Cardiac fibroblast (primary cell): ENCODE measurements around the gene SGCE.
"Not testable (repeated sequence)": the region's sequence is repeated elsewhere in the genome, so short reads cannot be mapped to it uniquely, and the experiment has no call there.

Source experiments
- DNase-seq, 2 donors: peaks; one replicate each; pipeline versions ENCODE4 v3.0.0 to v3.0.0-alpha.2; 2010; ENCODE audit warnings: low read depth in 2 of 2
- H3K4me3 ChIP-seq, 2 donors: replicated peaks in 1 of 2; 1 replicate in 1 of 2; 2 replicates in 1 of 2; pipeline ENCODE4 v1.5.1; 2011; ENCODE audit warnings: low read depth in 2 of 2, low read length in 2 of 2, mild to moderate bottlenecking in 2 of 2, moderate library complexity in 1 of 2
- TF ChIP-seq, protein P1 (sequence below): IDR thresholded peaks from one replicate; pipeline ENCODE4 v1.5.1; 2011; ENCODE audit warnings: low read depth, mild to moderate bottlenecking, low read length, inconsistent platforms

Gene SGCE, protein sequence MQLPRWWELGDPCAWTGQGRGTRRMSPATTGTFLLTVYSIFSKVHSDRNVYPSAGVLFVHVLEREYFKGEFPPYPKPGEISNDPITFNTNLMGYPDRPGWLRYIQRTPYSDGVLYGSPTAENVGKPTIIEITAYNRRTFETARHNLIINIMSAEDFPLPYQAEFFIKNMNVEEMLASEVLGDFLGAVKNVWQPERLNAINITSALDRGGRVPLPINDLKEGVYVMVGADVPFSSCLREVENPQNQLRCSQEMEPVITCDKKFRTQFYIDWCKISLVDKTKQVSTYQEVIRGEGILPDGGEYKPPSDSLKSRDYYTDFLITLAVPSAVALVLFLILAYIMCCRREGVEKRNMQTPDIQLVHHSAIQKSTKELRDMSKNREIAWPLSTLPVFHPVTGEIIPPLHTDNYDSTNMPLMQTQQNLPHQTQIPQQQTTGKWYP

DNA sequence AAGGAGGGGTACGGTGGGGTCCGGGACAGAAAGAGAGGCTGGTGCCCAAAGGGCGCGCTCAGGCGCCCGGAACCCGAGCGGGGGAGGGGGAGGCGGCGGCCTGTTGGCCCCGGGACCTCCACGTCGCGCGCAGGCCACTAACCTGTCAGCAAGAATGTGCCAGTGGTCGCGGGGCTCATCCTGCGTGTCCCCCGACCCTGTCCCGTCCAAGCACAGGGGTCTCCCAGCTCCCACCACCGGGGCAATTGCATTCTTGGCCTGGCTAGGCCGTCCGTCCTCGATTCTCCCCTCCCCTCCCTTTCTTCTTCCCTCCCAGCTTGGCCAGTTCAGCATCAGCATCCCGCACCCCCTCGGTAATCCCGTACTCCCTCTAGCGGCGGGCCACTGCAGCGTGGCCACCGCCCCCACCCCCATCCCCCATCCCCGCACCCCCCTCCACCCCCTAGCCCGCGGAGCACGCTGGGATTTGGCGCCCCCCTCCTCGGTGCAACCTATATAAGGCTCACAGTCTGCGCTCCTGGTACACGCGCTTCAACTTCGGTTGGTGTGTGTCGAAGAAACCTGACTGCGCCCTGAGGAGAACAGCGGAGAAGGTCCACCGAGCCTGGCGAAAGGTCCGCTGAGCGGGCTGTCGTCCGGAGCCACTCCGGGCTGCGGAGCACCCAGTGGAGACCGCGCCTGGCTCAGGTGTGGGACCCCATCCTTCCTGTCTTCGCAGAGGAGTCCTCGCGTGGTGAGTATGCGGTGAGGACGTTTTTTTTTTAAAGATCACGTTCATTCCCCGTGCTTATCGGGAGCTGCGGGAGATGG is at the start of gene SGCE:
SGCE (minus strand) TSS at position 286 of the 810 bp plus-strand sequence; CDS start at position 251, 35 bp downstream.
- TF ChIP-seq, protein P1, sequence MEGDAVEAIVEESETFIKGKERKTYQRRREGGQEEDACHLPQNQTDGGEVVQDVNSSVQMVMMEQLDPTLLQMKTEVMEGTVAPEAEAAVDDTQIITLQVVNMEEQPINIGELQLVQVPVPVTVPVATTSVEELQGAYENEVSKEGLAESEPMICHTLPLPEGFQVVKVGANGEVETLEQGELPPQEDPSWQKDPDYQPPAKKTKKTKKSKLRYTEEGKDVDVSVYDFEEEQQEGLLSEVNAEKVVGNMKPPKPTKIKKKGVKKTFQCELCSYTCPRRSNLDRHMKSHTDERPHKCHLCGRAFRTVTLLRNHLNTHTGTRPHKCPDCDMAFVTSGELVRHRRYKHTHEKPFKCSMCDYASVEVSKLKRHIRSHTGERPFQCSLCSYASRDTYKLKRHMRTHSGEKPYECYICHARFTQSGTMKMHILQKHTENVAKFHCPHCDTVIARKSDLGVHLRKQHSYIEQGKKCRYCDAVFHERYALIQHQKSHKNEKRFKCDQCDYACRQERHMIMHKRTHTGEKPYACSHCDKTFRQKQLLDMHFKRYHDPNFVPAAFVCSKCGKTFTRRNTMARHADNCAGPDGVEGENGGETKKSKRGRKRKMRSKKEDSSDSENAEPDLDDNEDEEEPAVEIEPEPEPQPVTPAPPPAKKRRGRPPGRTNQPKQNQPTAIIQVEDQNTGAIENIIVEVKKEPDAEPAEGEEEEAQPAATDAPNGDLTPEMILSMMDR, result peak; percentile 61
- peak; percentile 86 to 89 for DNase-seq
- H3K4me3 ChIP-seq, result peak within 1 kb of the TSS; percentile 67 to 76

DNA sequence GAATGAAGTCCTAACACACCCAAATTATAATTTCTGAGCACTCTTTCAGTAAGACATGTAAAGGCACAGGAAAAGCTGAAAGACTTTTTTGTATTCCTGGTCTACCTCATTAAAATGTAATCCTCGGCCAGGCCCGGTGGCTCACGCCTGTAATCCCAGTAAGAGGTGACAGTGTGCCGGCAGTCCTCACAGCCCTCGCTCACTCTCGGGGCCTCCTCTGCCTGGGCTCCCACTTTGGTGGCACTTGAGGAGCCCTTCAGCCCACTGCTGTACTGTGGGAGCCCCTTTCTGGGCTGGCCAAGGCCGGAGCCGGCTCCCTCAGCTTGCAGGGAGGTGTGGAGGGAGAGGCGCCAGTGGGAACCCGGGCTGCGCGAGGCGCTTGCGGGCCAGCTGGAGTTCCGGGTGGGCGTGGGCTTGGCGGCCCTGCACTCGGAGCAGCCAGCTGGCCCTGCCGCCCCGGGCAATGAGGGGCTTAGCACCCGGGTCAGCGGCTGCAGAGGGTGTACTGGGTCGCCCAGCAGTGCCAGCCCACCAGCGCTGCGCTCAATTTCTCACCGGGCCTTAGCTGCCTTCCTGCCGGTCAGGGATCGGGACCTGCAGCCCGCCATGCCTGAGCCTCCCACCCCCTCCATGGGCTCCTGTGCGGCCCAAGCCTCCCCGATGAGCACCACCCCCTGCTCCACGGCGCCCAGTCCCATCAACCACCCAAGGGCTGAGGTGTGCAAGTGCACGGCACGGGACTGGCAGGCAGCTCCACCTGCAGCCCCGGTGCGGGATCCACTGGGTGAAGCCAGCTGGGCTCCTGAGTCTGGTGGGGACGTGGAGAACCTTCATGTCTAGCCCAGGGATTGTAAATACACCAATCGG is 49.5 kb upstream of the SGCE start:
- not testable (repeated sequence) for DNase-seq, H3K4me3 ChIP-seq

DNA sequence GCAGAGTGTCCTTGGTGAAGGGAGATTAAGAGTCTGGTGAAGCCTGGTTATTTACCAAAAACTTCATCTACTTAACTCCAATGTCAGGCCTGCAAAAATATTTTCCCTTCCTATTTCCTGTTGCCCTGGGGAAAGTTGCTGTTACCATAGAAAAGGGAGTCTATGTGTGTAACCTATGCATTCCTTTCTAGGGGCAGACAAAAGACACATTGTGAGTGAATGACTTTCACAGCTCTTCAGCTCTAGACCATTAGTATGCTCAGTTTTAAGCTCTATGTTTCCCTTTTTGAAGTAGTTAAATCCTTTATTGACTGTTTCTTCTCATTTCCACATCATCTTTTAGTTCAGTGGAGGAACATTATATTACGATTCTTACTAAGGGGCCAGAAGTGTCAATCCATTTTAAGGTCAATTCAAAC is 45.6 kb upstream of the SGCE start:
- peak; percentile 82 to 91 for DNase-seq
- TF ChIP-seq, protein P1, result no peak
- H3K4me3 ChIP-seq, result no peak overlapping the region

DNA sequence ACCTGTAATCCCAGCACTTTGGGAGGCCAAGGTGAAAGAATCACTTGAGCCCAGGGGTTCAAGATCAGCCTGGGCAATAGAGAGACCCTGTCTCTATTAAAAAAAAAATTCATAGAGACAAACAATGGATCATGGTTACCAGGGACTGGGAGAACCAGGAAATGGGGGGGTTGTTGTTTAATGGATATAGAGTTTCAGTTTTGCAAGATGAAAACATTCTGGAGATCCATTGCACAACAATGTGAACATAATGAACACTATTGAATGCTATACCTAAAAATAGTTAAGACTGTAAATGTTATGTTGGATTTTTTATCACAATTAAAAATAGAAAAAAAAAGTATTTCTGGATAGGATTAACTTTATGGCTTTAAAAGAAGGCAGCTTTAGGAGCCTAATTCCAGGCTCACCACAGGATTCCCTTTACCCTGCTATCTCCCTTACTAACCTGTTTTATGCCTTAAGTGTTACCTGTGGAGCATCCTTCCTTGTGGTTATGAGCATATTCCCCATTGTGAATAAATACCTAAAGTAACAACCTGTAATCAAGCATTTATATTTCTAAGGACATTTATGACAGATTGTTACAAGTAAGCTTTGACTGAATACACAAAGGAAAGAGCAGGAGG is 45.1 kb upstream of the SGCE start:
- no peak overlapping the region for H3K4me3 ChIP-seq
- DNase-seq, result peak; percentile 63 to 67
- TF ChIP-seq, protein P1, result no peak

DNA sequence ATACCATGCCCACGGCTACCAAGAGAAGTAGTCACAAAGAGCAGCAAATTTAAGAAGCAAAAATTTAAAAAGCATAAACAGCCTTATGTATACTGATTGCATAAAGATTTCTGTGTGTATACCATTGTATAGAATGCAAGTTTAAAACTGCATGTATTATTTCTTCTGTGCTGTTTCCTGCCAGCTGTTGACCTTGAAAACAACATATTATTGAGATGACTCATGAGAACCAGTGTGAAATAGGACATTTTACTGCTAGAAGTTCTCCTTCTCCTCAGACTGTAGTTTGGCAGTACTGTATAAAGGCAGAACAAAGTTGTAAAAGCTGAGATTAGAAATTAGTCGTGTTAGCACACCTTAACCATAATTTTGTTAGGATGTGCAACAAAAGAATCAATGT is 42.3 kb upstream of the SGCE start:
- peak; percentile 87 to 91 for DNase-seq
- TF ChIP-seq, protein P1, result no peak
- H3K4me3 ChIP-seq, result peak overlapping the region in 1 of 2 donors; percentile 26

DNA sequence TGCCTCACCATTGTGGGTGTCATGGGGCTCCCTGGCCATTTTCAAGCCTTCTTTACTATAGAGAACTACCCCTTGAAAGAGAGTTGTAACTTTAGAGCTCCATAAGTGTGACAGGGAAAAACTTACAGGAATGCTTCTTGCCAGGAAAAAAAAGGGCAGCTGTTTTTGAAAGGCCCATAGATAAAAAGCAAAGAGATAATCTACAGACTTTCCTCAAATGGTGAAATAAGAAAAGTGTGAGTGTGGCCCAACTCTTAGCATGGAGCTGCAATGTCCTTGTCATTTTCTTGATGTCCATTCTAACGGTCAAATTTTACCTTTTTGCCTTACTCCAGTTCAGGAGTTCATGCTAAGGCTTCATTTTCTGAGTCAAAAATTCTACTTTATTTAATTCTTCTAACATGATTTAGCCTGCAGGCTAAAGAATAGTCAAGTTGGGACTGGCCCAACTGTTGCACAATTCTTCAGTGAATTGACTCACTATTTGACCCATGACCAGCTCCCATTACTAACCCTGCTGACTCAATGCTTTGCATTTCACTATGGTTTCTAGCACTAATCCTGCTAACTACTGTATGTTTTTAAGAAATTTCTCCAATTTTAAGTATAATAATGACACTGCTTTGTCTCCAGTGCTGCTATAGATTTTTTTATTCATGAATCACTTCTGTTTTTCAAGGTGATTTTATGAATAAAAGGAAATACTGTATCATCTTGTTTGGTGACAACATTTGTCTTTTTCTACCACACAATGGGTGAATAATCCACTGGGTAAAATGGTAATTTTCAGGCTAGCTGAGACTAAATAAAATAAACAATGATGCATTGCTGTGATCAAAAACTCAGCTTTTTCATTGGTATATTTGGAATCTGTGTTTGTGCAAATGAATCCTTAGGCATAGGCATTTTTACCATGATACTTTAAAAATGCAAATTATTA is 41.4 kb upstream of the SGCE start:
- peak; percentile 96 to 98 for DNase-seq
- TF ChIP-seq, protein P1, result no peak
- H3K4me3 ChIP-seq, result no peak overlapping the region
